Measurements from ENCODE around the gene CCDC86. TPM values are rescaled to one million over a fixed set of nuclear protein-coding genes. Genes with fewer than 3 reads are reported as not detected.
"Not testable (repeated sequence)": the region's sequence is repeated elsewhere in the genome, so short reads cannot be mapped to it uniquely, and the experiment has no call there.

The CCDC86 gene, protein sequence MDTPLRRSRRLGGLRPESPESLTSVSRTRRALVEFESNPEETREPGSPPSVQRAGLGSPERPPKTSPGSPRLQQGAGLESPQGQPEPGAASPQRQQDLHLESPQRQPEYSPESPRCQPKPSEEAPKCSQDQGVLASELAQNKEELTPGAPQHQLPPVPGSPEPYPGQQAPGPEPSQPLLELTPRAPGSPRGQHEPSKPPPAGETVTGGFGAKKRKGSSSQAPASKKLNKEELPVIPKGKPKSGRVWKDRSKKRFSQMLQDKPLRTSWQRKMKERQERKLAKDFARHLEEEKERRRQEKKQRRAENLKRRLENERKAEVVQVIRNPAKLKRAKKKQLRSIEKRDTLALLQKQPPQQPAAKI
- total RNA-seq (ENCODE audit: insufficient read depth, low replicate concordance), result 4.3 TPM

DNA sequence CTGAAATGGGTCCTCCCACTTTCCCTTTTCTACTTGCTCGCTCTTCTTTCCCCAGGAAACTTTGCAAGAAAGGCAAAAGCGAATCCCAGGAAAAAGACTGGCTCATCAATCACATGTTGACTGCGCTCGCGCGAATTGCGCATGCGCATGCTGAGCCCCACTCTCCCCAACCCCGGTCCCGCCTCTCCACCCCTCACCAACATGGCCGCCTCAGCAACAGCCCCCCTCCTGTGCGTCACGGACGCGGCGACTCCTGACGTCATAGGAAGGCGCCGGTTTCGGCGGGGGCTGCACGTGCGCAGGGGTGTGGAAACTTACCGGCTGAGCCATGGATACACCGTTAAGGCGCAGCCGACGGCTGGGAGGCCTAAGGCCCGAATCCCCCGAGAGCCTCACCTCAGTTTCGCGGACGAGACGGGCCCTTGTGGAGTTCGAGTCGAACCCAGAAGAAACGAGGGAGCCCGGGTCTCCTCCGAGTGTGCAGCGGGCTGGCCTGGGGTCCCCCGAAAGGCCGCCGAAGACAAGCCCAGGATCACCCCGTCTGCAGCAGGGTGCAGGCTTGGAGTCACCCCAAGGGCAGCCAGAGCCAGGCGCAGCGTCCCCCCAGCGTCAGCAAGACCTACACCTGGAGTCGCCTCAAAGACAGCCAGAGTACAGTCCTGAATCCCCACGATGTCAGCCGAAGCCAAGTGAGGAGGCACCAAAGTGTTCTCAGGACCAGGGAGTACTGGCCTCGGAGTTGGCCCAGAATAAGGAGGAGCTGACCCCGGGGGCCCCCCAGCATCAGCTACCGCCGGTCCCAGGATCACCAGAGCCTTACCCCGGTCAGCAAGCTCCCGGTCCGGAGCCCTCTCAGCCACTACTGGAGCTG is at the start of gene CCDC86:
Gene CCDC86, plus strand, starts transcription at position 317 of the 871 bp plus-strand sequence. Its CDS starts 12 bp downstream, at position 329.
- peak; percentile 97 for DNase-seq (ENCODE audit: low spot score)

DNA sequence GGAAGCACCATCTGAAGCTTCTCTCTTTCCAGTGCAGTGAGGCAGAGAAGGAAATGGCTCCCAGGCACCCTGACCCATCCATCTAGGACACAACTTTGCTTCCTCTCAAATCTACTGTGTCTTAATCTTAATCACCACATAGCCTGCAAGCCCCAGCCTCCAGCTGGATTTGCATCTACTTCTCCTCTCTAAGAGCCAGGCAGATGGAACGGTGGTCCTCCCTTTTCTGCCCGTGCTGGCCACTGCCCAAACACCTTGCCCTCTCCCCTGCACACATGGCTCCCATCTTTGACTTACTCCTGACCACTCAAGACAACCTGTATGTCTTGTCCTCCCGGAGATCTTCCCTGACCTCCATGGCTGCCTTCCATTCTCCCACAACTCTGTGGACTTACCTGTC is 49.4 kb upstream of the CCDC86 start:
- DNase-seq (ENCODE audit: low spot score), result no peak

DNA sequence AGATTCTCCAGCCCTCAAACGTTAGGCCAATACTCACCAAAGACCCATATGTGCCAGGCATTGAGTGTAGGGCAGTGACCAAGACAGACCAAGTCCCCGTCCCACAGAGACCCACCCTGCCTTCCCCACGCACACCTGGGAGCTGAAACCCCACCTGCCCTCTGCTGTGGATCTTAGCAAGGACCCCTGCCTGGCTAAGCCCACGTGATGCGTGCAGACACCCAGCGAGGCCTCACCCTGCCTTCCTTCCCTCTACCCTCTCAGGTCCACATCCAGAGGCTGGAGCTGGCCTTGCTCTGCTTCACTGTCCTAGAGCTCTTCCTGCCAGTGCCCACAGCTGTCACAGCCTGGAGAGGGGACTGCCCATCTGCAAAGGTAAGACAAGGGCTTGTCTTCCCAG is 46.6 kb upstream of the CCDC86 start:
- no peak for DNase-seq (ENCODE audit: low spot score)

DNA sequence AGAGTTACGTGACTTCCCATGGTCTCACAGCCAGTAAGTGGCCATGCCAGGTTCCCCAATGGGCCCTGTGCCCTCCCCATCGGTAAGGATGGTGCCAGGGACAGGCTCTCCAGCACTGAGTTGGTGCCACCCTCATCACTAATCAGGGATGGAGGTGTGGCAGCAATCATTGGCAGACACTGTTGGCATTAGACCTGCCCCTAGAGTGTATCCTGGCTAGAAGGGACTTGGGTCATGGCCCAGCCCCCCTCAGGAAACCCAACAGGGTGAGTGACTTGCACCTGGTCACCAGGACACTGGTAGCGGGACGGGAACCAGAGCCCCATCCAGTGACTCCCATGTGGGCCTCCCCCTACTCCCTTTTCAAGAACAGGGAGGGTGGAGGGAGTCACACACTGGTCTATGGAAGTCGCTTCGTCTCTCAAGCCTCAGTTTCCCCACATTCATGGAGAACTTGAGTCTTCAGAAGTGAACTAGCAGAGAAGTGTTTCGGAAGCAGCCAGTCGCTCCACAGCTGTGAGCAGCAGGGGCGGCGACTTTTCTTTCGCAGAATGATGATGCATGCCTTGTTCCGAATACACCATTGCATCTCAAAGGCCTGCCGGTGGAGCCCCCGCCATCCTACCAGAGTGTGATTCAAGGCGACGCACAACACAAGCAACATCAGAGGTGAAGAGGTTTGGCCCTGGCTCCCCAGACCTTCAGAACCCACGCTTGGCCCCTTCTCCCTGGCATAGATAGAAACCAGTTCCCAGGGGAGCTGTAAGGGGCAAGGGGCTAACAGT is 43.9 kb upstream of the CCDC86 start:
- DNase-seq (ENCODE audit: low spot score), result no peak

DNA sequence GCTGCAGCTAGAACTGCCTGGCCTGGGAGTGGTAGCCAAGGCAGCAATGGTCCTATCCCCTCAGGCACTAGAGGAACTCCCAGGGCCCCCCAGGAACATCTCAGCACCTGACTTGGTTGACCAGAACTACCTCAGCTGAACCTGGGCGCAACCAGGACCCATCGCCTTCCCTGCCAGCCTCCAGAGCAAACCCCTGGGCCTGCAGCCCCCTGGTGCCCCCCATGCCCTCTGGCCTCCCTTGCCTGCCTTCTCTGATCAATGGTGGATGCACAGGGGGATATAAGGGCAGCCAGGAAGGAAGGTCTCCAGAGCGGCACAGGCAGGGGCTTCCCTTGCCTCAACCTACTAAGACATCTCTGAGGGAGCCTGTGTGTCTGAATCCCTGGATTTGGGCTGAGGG is 43.3 kb upstream of the CCDC86 start:
- DNase-seq (ENCODE audit: low spot score), result no peak

DNA sequence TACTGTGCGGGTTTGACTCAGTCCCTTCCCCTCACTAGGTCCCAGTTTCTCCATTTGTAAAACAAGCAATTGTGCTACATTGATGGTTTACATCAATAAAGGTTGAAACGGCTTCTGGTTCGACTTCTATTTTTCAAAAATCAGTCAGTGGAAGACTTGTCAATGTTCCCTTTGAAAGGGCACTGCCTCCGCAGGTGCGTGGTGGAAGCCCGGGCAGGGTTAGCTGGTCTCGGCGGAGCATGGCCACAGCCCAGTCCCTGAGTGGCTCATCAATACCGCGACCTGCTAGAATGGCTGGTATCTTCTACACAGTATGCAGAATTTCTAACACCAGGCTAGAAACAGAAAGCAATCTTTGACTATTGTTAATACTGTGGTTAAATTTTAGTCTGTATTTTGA is 40.7 kb upstream of the CCDC86 start:
- DNase-seq (ENCODE audit: low spot score), result no peak

DNA sequence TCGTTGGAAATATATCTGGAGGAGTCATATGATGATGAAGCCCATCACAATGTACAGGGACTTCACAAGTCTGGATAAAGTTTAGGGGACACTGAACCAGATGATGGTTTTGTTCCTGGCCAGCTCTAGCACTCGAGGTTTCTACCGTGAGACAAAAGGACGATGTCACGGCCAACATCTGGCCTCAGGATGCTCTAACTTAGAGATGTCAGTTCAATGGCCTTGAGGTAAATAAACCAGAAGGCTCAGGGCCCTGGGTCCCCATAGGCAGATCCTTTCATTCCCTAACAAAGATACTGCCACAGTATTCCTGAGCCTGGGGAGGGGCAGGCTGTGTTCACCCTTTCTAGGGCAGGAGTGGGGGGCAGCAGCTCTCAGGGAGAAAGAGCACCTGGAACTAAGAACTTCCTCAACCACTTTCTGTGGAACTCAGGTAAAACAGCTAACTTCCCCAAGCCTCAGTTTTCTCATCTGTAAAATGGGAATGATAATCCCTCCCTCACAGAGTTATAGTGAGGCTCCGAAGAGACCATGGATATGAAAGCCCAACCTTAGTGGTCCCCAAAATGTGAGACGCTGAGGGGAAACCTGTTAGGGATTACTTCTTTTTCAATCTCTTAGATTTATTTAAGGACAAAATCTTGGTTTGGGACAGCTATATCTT is 38.5 kb upstream of the CCDC86 start:
- no peak for DNase-seq (ENCODE audit: low spot score)

DNA sequence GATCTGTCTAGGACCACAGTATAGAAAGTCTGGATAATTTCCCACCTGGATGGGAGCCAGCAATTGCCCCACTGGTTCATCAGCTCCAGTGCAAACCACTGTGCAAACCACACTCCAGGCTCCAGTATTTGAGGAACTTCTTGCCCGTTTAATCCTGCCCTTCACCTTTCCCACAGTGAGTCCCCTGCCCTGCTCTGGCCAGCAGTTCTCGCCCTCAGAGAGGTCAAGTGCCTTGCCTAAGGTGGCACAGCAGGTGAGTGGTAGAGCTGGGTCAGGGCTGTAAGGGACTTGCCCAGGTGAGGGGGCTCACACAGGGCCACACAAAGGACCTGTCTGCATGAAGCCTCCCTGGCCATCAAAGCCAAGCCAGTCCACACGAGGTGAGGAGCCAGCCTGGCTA is 32.7 kb upstream of the CCDC86 start:
- DNase-seq (ENCODE audit: low spot score), result no peak

DNA sequence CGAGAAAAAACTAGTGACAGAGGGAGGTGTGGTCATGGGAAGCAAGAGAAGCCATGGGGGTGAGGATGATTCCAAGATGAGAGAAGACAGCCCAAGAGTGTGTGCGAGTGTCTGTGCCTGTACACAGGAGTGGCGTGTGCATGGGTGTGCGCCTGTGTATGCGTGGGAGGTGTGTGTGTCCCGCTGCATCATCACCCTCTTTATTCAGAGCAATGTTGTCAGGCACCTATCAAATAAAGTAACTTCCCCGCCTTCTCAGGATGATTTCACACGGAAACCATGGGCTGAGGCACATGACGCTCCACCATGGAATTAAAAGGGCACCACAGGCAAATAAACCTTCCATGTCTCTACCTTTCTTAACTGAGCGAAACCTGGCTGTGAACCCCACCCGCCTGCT is 32.2 kb upstream of the CCDC86 start:
- DNase-seq (ENCODE audit: low spot score), result no peak

DNA sequence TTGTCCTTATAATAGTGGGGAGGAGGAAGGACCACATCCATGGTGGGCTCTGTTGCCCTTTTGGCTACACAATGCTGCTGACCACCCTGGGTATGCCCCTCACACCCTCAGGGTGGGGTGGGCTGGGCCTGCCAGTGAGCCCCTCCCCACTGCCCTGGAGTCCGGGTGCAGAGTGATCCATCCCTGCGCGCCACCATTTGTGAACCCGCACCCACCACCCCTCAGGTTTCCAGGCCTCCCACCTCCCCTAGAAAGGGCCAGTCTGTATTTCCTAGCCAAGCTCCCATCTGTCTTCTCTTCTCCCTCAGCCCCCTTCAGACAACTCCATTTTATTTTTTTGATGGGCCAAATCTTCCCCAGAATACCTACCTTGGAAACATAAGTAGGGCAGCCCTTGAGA is 31.8 kb upstream of the CCDC86 start:
- DNase-seq (ENCODE audit: low spot score), result no peak

DNA sequence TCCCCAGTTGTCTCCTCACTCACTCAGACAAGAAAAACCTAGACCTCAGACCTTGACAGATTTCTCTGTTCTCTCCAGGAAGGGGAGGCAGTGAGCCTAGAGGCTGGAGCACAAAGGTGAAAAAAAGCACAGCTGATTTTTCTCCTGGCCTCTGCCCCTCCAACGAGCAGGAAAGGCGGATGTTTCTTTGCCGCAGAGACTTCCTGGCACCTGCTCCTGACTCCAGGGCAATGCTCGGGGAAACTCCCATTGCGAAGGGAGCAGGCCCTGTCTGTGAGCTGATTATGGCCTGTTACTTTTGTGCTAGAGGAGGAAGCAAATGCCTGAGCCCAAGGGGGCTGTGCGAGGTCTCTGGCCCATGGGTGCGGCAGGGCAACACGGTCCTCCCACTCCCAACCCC is 31.3 kb upstream of the CCDC86 start:
- no peak for DNase-seq (ENCODE audit: low spot score)

DNA sequence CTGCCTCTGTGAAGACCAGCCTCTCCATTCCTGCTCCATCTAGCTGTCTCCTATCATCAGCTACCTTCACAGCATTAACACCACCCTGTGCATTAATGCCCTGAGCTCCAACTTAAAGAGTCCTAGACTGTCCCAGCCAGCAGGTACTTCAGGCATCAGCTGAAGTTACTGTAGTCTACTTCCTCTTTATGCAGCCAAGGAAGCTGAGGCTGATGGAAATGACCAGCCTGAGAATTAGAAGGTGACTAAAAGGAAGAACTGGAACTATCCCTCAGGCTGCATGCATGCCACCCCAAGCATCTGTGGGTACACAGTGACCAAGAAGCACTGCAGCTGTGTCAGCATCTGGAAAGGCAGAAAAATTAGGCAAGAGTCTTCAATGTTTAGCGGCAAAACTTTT is 28.6 kb upstream of the CCDC86 start:
- DNase-seq (ENCODE audit: low spot score), result no peak

DNA sequence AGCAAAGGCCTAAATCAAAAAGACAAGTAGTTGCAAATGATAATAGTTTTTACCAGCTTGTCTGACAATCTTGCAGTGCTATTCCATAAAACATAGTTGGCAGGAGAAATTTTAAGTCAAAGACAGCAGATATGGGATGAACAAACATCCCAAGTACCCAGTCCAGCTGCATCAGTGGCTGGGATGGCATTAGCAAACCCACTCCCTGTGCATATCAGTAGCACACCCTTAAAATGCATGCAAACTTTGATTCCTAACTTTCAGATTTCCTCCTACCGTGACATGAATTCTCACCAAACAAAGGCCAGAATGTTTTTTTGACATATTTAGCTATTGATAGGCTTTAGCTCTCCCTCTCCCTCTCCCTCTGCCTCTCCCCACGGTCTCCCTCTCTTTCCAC is 27.8 kb upstream of the CCDC86 start:
- no peak for DNase-seq (ENCODE audit: low spot score)

DNA sequence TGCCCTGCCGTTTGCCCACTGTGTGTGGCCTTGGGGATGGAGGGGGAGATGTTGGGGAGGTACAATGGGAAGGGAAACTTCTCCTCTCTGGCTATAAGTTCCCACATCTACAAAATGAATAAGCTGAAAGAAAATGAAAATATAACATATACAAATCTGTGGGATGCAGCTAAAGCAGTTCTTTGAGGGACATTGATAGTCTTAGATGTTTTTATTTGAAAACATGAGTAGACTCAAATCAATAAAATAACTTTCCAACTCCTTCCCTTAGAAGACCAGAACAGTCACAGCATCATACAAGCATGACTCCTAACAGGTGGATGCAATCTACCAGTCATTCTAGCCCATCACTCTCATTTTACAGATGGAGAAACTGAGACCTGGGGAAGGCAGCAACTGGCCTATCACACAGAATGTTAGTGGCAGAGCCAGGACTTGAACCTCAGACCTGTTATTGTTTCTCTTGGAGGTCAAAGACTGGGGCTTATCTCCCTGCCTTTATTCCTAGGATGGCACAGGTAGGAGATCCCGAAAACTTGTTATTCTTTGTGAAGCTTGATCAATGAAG is 25.2 kb upstream of the CCDC86 start:
- DNase-seq (ENCODE audit: low spot score), result no peak

DNA sequence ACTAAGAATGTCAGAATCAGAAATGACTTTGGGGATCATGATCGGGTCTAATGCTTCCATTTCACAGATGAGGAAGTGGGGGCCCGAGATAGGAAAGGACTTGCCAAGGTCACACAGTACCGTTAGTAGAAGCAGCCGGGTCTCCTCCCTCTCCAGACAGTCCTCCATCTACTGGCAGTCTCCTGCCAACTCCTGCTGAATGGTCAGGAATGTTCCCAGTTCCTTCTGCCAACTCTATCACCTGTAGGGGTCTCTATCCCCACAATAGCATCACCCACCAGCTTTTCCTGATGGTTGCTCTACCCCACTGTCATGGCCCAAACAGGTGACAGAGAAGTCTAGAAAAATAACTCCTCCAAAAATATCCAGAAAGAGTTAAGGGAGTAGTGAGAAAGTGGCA is 23.9 kb upstream of the CCDC86 start:
- DNase-seq (ENCODE audit: low spot score), result no peak

DNA sequence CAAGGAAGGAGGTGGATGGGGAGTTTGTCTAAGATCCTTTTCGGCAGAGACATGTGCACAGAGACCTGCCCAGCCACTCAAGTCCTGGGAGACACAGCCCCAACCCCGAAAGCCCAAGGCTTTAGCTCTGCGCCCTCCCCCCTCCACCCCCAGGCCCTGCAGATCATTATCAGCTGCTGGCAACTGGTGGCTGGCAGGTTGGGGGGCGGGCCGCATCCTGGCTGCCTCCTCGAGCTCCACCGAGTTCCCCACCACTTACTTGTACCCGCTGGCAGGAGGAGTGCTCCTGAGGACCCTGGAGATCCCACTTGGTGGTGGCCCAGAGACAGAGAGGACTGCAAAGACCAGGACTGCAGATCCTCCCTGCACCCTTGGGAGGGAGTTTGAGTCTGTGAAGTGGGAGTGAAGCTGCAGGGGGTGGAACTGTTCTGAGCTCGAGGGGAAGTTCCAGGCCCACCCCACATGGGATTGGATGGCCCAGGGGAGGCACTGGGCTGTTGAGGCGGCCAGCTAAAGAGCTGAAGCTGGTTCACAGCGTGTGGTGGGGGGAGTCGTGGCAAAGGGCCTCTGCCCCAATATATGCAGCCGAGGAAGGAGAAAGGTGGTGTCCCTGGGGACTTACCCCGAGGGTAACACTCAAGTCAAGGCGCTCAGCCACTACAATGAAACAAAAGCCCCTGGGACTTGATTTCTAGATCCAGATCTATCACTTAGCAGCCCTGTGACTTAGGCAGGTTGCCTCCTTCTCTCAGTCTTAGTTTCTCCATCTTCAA is 19.9 kb upstream of the CCDC86 start:
- no peak for DNase-seq (ENCODE audit: low spot score)

DNA sequence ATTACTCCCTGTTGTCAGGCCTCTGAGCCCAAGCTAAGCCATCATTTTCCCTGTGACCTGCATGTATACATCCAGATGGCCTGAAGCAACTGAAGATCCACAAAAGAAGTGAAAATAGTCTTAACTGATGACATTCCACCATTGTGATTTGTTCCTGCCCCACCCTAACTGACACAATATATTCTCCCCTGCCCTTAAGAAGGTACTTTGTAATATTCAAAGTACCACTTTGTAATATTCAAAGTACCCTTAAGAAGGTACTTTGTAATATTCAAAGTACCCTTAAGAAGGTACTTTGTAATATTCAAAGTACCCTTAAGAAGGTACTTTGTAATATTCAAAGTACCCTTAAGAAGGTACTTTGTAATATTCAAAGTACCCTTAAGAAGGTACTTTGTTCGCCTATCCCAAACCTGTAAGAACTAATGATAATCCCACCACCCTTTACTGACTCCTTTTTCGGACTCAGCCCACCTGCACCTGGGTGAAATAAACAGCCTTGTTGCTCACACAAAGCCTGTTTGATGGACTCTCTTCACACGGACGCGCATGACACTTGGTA is 18.1 kb upstream of the CCDC86 start:
- DNase-seq (ENCODE audit: low spot score), result not testable (repeated sequence)

DNA sequence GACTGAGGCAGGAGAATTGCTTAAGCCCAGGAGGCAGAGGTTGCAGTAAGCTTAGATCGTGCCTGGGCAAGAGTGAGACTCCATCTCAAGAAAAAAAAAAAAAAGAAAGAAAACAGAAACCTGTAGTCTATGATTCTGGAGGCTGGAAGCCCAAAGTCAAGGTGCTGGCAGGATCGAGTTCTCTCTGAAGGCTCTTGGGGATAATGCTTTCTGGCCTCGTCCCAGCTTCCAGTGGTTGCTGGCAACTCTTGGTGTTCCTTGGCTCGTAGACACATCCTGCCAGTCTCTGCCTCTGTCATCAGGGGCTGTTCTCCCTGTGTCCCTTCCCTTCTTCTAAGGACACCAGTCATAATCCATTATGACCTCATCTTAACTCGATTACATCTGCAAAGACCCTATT is 16.8 kb upstream of the CCDC86 start:
- DNase-seq (ENCODE audit: low spot score), result no peak

DNA sequence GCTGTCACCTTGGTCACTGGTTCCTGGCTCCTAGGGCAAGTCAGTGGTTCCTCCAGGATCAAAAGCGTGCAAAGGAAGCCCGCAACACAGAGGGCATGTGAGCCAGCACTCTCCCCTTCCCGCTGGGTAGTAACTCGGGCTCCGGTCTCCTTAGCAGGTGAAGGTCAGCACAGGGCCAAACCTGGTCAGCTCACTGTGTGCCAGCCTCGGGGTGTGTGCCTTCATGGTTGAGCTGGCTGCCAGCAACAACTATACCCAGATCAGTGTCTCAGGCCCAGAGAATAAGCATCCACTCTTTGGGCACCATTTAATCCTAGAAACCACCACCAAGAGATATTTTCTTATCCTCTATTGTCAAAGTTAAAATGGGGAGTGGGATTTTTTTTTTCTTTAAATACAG is 16.1 kb upstream of the CCDC86 start:
- no peak for DNase-seq (ENCODE audit: low spot score)

DNA sequence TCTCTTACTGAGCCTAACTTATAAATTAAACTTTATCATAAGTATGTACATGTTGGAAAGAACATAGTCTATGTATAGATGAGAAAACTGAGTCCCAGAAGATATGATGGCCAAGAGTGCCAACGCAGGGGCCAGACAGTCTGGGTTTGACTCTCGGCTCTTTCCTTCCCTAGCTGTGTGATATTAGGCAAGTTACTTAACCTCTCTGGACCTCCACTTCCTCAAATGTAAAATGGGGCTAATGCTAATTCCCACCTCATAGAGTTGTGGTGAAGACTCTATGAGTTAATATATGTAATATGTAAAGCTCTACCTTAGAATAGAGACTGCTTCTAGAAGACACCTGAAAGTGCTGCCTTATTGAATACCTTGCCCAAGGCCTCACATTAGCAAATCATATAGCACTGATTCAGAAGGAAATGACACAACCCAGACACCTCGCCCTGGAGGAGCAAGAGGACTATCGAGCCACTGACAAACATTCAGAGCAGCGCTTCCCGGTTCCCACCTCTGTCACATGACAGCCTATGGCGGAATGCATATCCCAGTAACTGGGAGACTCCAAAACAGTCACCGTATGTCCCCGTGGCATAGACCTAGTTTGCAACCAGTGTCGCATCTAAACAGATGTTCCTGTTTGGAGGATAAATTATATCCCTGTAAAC is 11.3 kb upstream of the CCDC86 start:
- DNase-seq (ENCODE audit: low spot score), result no peak
